SK-N-MC (cell line): ENCODE results near the gene RAC3.

Experiments used
- EZH2 ChIP-seq: fragments of 200-600 bp; sonication (generic); IDR thresholded peaks from one replicate; pipeline ENCODE4 v1.6.1; 2017; ENCODE audit warnings: antibody characterized with exemption
- FOXP2 ChIP-seq: optimal IDR thresholded peaks from 2 replicates; pipeline ENCODE3; 2011; ENCODE audit warnings: mild to moderate bottlenecking, moderate library complexity; ENCODE audit not compliant: insufficient read depth; ENCODE audit errors: extremely low read length, control extremely low read depth
- POLR2AphosphoS5 ChIP-seq: IDR thresholded peaks from 2 replicates; pipeline ENCODE4 v1.6.1; 2012; ENCODE audit warnings: mild to moderate bottlenecking, low read depth, low read length, borderline replicate concordance

GRCh38 chr17:81992306-81993102 lies 39.0 kb upstream of the RAC3 start:
- no peak for TF ChIP-seq POLR2AphosphoS5
- TF ChIP-seq EZH2: no peak
- no peak for TF ChIP-seq FOXP2
